Retinal pigment epithelial cell (primary cell): ENCODE measurements around the gene MXI1.

Source experiments
- DNase-seq: peaks from one replicate; pipeline ENCODE4 v3.0.0-alpha.2; 2010; ENCODE audit warnings: low read depth
- H3K4me3 ChIP-seq: 2 replicates; pipeline ENCODE4 v1.5.1; 2011; ENCODE audit warnings: mild to moderate bottlenecking, low read length, control low read depth, moderate library complexity
- TF ChIP-seq, protein P1 (sequence below): conservative IDR thresholded peaks from 2 replicates; pipeline ENCODE4 v1.5.1; 2011; ENCODE audit warnings: low read depth, low read length, control low read depth, inconsistent platforms

MXI1 gene

GRCh38 chr10:110172155-110172554 is 35.2 kb upstream of the MXI1 start:
- no peak overlapping the region for H3K4me3 ChIP-seq
- TF ChIP-seq, protein P1, sequence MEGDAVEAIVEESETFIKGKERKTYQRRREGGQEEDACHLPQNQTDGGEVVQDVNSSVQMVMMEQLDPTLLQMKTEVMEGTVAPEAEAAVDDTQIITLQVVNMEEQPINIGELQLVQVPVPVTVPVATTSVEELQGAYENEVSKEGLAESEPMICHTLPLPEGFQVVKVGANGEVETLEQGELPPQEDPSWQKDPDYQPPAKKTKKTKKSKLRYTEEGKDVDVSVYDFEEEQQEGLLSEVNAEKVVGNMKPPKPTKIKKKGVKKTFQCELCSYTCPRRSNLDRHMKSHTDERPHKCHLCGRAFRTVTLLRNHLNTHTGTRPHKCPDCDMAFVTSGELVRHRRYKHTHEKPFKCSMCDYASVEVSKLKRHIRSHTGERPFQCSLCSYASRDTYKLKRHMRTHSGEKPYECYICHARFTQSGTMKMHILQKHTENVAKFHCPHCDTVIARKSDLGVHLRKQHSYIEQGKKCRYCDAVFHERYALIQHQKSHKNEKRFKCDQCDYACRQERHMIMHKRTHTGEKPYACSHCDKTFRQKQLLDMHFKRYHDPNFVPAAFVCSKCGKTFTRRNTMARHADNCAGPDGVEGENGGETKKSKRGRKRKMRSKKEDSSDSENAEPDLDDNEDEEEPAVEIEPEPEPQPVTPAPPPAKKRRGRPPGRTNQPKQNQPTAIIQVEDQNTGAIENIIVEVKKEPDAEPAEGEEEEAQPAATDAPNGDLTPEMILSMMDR, result no peak
- DNase-seq, result no peak

- H3K4me3 ChIP-seq, result no peak overlapping the region
- TF ChIP-seq, protein P1, result no peak
- DNase-seq, result no peak
Observed at GRCh38 chr10:110174201-110174600, 33.2 kb upstream of the MXI1 start.

GRCh38 chr10:110174816-110175215 is 32.6 kb upstream of the MXI1 start:
- TF ChIP-seq, protein P1, result no peak
- no peak overlapping the region for H3K4me3 ChIP-seq
- DNase-seq, result no peak

DNA sequence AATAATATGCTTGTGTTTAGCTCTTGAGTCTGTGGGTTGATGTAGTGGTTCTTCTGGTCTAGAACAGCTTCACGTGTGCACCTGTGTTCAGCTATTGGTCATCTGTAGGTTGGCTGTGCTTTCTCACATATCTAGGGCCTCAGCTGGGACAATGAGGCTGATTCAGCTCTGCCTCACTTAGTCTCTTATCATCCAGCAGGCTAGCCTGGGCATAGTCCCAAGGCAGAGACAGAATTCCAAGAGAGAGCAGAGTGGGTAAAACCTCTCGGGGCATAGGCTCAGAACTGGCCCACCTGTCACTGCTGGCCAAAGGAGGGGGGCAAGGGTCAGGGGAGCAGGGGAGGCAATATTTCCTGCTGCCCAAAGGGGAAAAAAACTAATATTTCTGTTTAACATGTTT is 32.0 kb upstream of the MXI1 start:
- DNase-seq, result no peak
- TF ChIP-seq, protein P1, result no peak
- no peak overlapping the region for H3K4me3 ChIP-seq

GRCh38 chr10:110176141-110177030 is 31.0 kb upstream of the MXI1 start:
- TF ChIP-seq, protein P1, result no peak
- DNase-seq, result no peak
- H3K4me3 ChIP-seq, result no peak overlapping the region

DNA sequence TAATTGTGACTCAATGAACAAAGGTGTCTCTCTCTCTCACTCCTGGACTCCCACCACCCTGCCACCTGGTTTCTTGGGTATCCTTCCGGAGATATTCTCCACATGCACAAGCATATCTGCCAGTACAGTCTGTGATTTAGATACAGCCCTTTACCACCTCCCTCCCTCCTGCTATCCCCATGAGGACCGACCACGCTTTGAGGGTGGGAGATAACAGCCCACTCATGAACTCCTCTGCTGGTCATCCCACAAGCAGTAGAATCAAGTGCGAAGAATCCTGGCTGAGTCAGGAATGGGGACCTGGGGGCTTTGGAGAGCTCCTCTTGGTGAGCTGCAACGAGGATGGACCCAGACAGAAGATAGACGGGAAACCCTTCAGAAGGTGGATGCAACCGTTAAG is 28.2 kb upstream of the MXI1 start:
- no peak for DNase-seq
- no peak overlapping the region for H3K4me3 ChIP-seq
- TF ChIP-seq, protein P1, result no peak

DNA sequence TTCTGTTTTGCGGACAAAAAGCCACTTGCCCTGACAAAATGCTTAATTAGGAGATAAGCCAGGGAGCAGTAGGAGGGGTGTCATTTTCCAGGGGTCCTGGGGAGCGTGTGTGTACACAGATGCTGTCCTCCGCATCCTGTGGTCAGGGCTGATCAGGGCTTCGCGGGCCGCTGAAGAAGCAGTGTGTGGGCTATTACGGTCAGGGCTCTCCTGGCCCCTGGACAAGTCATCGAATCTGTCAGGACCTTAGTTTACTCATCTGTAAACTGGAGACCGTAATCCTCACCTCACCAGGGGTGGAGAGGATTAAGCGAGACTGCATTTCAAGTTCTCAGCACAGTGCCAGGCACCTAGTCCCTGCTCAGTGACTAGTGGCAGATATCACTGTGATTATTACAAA is 26.0 kb upstream of the MXI1 start:
- DNase-seq, result no peak
- TF ChIP-seq, protein P1, result no peak
- H3K4me3 ChIP-seq, result no peak overlapping the region
